Smooth muscle cell (in vitro differentiated cells): ENCODE measurements around the gene CLEC16A. TPM values are rescaled to one million over a fixed set of nuclear protein-coding genes. Genes with fewer than 3 reads are reported as not detected.
A peak's percentile ranks its signal among the peaks of the same experiment; 100 is the strongest.

Experiments used
- DNase-seq: peaks from one replicate; lab custom pipeline; 2025; ENCODE audit not compliant: unreplicated experiment; lab: John Stamatoyannopoulos, UW
- H2AFZ ChIP-seq: fragments of 200-600 bp; sonication (generic); 2 replicates; pipeline ENCODE4 v1.6.0; 2016; ENCODE audit warnings: antibody characterized with exemption, low read depth, mild to moderate bottlenecking
- H3F3A ChIP-seq: fragments of 200-600 bp; sonication (generic); 2 replicates; pipeline ENCODE4 v1.6.0; 2017; ENCODE audit warnings: antibody characterized with exemption, low read depth
- H3K27ac ChIP-seq: fragments of 200-600 bp; sonication (generic); 2 replicates; pipeline ENCODE4 v1.5.1; 2016; ENCODE audit warnings: low read depth, mild to moderate bottlenecking
- H3K27me3 ChIP-seq: fragments of 200-600 bp; sonication (generic); 2 replicates; pipeline ENCODE4 v1.6.1; 2016; ENCODE audit warnings: low read depth, mild to moderate bottlenecking
- H3K36me3 ChIP-seq: fragments of 200-600 bp; sonication (generic); 2 replicates; pipeline ENCODE4 v1.5.1; 2016; ENCODE audit warnings: low read depth
- H3K4me1 ChIP-seq: fragments of 200-600 bp; sonication (generic); 2 replicates; pipeline ENCODE4 v1.5.1; 2016; ENCODE audit warnings: low read depth
- H3K4me2 ChIP-seq: fragments of 200-600 bp; sonication (generic); 2 replicates; pipeline ENCODE4 v1.6.0; 2016; ENCODE audit warnings: mild to moderate bottlenecking
- H3K4me3 ChIP-seq: fragments of 200-600 bp; sonication (generic); 2 replicates; pipeline ENCODE4 v1.5.1; 2016; ENCODE audit warnings: mild to moderate bottlenecking
- H3K79me2 ChIP-seq: fragments of 200-600 bp; sonication (generic); 2 replicates; pipeline ENCODE4 v1.6.0; 2016; ENCODE audit warnings: low read depth, mild to moderate bottlenecking
- H3K9ac ChIP-seq: fragments of 200-600 bp; sonication (generic); 2 replicates; pipeline ENCODE4 v1.6.0; 2016; ENCODE audit warnings: low read depth
- H3K9me3 ChIP-seq: fragments of 200-600 bp; sonication (generic); replicated peaks from 2 replicates; pipeline ENCODE4 v1.5.1; 2016; ENCODE audit warnings: low read depth
- H4K20me1 ChIP-seq: fragments of 200-600 bp; sonication (generic); 2 replicates; pipeline ENCODE4 v1.6.0; 2016; ENCODE audit warnings: low read depth
- CTCF ChIP-seq: fragments of 200-600 bp; sonication (generic); IDR thresholded peaks from 2 replicates; pipeline ENCODE4 v1.5.1; 2017; ENCODE audit warnings: borderline replicate concordance, mild to moderate bottlenecking, antibody characterized with exemption; ENCODE audit not compliant: insufficient read depth, poor library complexity, severe bottlenecking
- WGBS: methylation state at CpG from one replicate; pipeline ENCODE4 v1.1.7; 2016; ENCODE audit warnings: low lambda C conversion rate; 5-methylcytosine and 5-hydroxymethylcytosine counted together
- polyA plus RNA-seq: library from polyadenylated mRNA; unstranded; fragments of >200 nt; fragmentation: Nextera tagmentation; extraction: Ambion mirVana; gene quantifications from 2 replicates; pipeline ENCODE4 v1.2.1, GENCODE V29; 2016
- total RNA-seq: library from RNA; depleted of rRNA; stranded (reverse); fragments of >200 nt; gene quantifications from 2 replicates; pipeline ENCODE4 v1.2.3, GENCODE V29; 2014

Gene CLEC16A
- total and polyA plus RNA-seq, 2 experiments from 2014 or later: 12.6 to 16.2 TPM

GRCh38 chr16:11138769-11139325 is 194.5 kb downstream of the CLEC16A start:
- Histone ChIP-seq H3K27me3 (no peaks in the 10 kb centered on the region), H3K4me3 (no peak overlapping the region), H3K79me2 (no peaks in the 10 kb centered on the region), H3K9ac (no peak overlapping the region), H3K36me3 (no peaks in the 10 kb centered on the region), H3F3A (no peaks in the 10 kb centered on the region), H3K27ac (no peak overlapping the region), H2AFZ (no peak overlapping the region), H4K20me1 (peaks cover 16% of the 10 kb centered on the region), H3K4me1 (peaks cover 13% of the 10 kb centered on the region), H3K4me2 (no peak overlapping the region), H3K9me3 (no peaks in the 10 kb centered on the region)
- no peak for TF ChIP-seq CTCF
- DNase-seq: no peak
- 85% methylated on average over 8 of the region's 8 CpGs for WGBS

GRCh38 chr16:11139326-11140097 is 195.1 kb downstream of the CLEC16A start:
- no peak for TF ChIP-seq CTCF
- H3K27ac ChIP-seq: no peak overlapping the region
- no peaks in the 10 kb centered on the region for H3F3A ChIP-seq
- peak overlapping the region; percentile 35 for H3K4me2 ChIP-seq
- WGBS: 52% methylated on average over 5 of the region's 5 CpGs
- H3K9me3 ChIP-seq: no peaks in the 10 kb centered on the region
- peaks cover 12% of the 10 kb centered on the region for H3K4me1 ChIP-seq
- H3K4me3 ChIP-seq: no peak overlapping the region
- no peak overlapping the region for H2AFZ ChIP-seq
- no peak overlapping the region for H3K9ac ChIP-seq
- H3K27me3 ChIP-seq: no peaks in the 10 kb centered on the region
- H4K20me1 ChIP-seq: peaks cover 11% of the 10 kb centered on the region
- no peak for DNase-seq
- H3K36me3 ChIP-seq: no peaks in the 10 kb centered on the region
- no peaks in the 10 kb centered on the region for H3K79me2 ChIP-seq

GRCh38 chr16:11140098-11140375 is 195.7 kb downstream of the CLEC16A start:
- H3K4me1 ChIP-seq: peaks cover 12% of the 10 kb centered on the region
- no peaks in the 10 kb centered on the region for H3K9me3 ChIP-seq
- no peaks in the 10 kb centered on the region for H3K79me2 ChIP-seq
- H3K27ac ChIP-seq: no peak overlapping the region
- H3K4me2 ChIP-seq: peak overlapping the region; percentile 35
- no peak overlapping the region for H2AFZ ChIP-seq
- H3K36me3 ChIP-seq: no peaks in the 10 kb centered on the region
- no peaks in the 10 kb centered on the region for H3F3A ChIP-seq
- H3K27me3 ChIP-seq: no peaks in the 10 kb centered on the region
- peaks cover 11% of the 10 kb centered on the region for H4K20me1 ChIP-seq
- H3K9ac ChIP-seq: no peak overlapping the region
- no peak overlapping the region for H3K4me3 ChIP-seq
- no peak for DNase-seq
- no peak for TF ChIP-seq CTCF
- 68% methylated on average over 8 of the region's 8 CpGs for WGBS

GRCh38 chr16:11140466-11140865 is 196.1 kb downstream of the CLEC16A start:
- Histone ChIP-seq H3K9ac (no peak overlapping the region), H2AFZ (no peak overlapping the region), H3K36me3 (no peaks in the 10 kb centered on the region), H3K4me2 (no peak overlapping the region), H3K79me2 (no peaks in the 10 kb centered on the region), H4K20me1 (peaks cover 7% of the 10 kb centered on the region), H3K27me3 (no peaks in the 10 kb centered on the region), H3K4me1 (peaks cover 12% of the 10 kb centered on the region), H3K4me3 (no peak overlapping the region), H3K9me3 (no peaks in the 10 kb centered on the region), H3K27ac (no peak overlapping the region), H3F3A (no peaks in the 10 kb centered on the region)
- no peak for TF ChIP-seq CTCF
- no peak for DNase-seq
- WGBS: 93% methylated on average over 4 of the region's 4 CpGs
